GM12875 (cell line): Measurements from ENCODE around the gene RFX1.

Experiments
- H3K4me3 ChIP-seq: one replicate; pipeline ENCODE4 v1.5.1; 2011; ENCODE audit warnings: low read depth, low read length, control low read depth
- CTCF ChIP-seq: IDR thresholded peaks from 2 replicates; pipeline ENCODE4 v1.5.1; 2011; ENCODE audit warnings: low read depth, mild to moderate bottlenecking, control low read depth, inconsistent platforms, low read length, moderate library complexity, borderline replicate concordance; ENCODE audit not compliant: insufficient read depth

Gene RFX1

GRCh38 chr19:13938301-13939064, 67.6 kb downstream of the RFX1 start, which contains the start of gene PODNL1:
TSS of gene PODNL1 (minus strand) at chr19:13938417. CDS start at chr19:13938181, 236 bp downstream.
- no peak within 1 kb of the TSS for H3K4me3 ChIP-seq
- no peak for TF ChIP-seq CTCF

- no peak for TF ChIP-seq CTCF
- H3K4me3 ChIP-seq = no peak overlapping the region
Measured at GRCh38 chr19:13937479-13938300, 68.4 kb downstream of the RFX1 start.

GRCh38 chr19:13935765-13936510, 70.2 kb downstream of the RFX1 start:
- no peak overlapping the region for H3K4me3 ChIP-seq
- no peak for TF ChIP-seq CTCF

- no peak overlapping the region for H3K4me3 ChIP-seq
- TF ChIP-seq CTCF = no peak
Measured at GRCh38 chr19:13934785-13935109, 71.4 kb downstream of the RFX1 start.

GRCh38 chr19:13932911-13933393, 73.2 kb downstream of the RFX1 start:
- no peak overlapping the region for H3K4me3 ChIP-seq
- no peak for TF ChIP-seq CTCF

GRCh38 chr19:13932149-13932637, 73.9 kb downstream of the RFX1 start:
- H3K4me3 ChIP-seq = no peak overlapping the region
- TF ChIP-seq CTCF = no peak
